Renal cortical epithelial cell (primary cell): ENCODE results near the gene PRKAR1B. TPM values are rescaled to one million over a fixed set of nuclear protein-coding genes. Genes with fewer than 3 reads are reported as not detected.

Experiments used
- DNase-seq: peaks from one replicate; pipeline ENCODE4 v3.0.0-alpha.2; 2011; ENCODE audit warnings: low read depth
- total RNA-seq: library from RNA; depleted of rRNA; stranded (reverse); fragments of >200 nt; gene quantifications from 2 replicates; pipeline ENCODE4 v1.2.3, GENCODE V29; 2014

Gene PRKAR1B
- total RNA-seq, 1 donor from 2014 or later, result 35.7 TPM

- DNase-seq, result peak; percentile 50
Observed at GRCh38 chr7:522071-522950, 204.8 kb downstream of the PRKAR1B start.

DNA sequence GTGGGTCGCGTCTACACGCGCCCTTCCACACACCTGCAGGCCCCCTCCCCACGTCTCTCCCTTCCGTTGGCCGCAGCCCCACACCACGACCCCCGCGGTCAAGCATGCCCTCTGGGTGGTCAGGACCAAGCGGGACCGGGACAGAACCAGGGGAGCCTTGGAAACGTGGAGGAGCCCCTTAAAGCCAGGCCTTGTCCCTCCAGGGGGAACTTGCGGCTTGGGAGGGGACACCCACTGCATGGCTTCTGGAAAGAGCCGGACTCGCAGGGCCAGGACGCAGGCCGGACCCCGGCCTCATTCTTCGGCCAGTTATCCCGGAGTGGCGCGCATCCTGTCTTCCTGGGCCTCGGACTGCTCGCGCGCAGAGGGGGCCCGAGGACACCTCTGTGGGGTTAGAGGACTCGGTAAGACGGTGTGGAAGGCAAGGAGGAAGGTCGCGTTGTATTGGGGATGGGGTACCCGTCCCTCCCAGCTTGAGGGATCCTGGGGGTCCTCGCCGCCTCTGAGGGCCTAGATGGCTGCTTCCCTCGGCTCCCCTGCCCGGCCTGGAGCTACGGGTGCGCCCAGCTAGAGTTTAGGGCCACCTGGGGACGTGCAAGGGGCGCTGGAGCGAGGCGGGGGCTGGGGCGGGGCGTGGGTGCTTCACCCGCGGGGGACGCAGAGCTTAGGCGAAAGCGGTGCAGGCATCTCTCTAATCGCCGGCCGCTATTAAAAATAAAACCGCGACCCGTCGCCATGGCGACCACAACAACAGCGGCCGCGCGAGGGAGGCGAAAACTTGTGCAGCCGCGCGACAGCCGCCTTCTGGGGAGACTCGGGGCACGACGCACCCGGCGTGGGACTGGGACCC is 205.6 kb downstream of the PRKAR1B start:
- no peak for DNase-seq

DNA sequence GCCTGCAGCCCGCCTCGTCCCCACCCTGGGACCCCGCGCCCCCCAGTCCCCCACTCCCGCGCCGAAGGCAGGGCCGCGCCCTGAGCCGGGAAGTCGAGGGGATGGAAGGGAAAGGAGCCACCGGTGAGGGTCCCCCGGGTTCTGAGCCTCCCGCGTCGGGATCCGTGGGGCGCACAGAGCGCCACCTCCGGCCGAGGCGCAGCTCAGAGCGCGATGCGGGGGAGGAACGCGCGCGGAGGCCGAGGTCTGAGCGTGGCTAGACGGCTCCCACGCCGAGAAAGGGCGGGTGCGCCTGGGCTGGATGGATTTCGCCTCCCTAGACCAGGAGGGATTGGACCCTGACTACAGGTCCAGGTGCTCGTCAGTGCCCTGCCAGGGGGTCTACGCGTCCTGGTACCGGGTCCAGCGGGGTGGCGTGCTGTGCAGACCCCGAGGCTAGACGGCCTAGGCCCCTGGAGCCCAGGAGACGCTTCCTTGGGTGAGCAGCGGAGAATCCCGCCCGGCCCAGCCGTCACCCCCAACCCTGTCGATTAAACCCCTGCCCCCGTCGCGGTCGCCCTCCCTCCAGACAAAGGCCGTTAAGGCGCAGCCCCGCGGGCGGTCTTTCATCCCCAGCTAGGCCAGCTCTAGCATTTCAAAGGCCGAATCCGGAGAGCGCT is 206.4 kb downstream of the PRKAR1B start:
- no peak for DNase-seq

GRCh38 chr7:519484-520390 is 207.3 kb downstream of the PRKAR1B start, which contains the start of gene PDGFA:
PDGFA (minus strand) TSS chr7:519846; CDS start chr7:519001, 845 bp downstream.
- DNase-seq, result no peak

GRCh38 chr7:518630-519483 is 208.2 kb downstream of the PRKAR1B start:
- peak; percentile 36 for DNase-seq

DNA sequence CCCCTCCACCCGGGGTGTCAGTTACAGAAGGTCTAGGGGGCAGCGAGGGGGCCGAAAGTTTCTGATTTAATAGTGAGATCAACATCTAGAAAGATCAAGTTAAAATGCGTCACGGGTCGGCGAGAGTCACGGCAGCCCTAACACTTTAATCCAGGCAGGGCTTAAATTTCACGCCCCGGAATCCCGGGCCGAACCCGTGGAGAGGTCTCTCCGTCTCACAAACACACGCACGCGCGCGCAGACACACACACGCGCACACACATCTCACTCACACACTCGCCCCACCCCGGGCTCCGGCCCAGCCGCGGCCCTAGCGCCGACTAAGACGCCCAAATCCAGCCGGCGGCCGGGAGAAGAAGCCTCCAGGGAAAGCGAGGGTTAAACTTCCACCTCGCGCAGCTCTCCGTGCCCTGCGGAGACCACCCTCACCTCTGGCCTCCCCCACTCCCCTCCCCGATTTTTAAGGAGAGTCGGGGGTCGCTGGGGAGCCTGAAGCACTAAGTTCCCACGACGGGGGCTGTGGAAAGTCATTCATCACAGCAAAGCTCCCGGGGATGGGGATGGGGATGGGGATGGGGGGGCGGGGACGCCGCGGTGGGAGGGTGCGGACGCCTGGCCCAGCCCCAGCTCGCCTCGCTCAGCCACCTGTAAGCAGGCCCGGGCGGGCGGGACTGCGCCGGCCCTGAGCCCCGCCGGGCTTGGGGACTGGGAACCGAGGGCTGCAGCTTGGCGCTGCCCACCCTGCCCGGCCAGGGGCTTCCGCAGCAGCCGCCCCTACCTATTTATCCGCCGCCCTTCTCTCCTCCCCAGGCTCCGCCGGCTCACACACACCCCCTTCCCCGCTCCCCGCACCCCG is 209.1 kb downstream of the PRKAR1B start:
- DNase-seq, result no peak

GRCh38 chr7:516606-517456 is 210.2 kb downstream of the PRKAR1B start:
- DNase-seq, result peak; percentile 36

DNA sequence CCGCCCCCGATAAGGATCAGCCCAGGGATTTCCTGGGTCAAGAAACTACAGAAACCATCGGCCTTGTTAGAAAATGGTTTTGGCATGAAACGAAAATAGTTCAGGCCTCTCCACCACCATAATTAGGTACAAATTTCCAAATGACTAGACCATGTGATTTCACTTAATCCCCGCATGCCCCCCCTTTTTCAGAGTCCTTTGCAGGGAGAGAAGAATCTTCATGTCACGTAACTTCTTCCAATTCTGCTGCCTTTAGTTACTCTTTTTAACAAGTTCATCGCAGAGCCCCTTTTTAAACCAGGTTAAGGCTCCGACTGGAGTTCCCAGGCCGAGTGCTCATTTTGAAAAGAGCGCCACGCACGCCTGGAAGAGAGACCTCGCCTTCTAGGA is 210.9 kb downstream of the PRKAR1B start:
- DNase-seq, result no peak

DNA sequence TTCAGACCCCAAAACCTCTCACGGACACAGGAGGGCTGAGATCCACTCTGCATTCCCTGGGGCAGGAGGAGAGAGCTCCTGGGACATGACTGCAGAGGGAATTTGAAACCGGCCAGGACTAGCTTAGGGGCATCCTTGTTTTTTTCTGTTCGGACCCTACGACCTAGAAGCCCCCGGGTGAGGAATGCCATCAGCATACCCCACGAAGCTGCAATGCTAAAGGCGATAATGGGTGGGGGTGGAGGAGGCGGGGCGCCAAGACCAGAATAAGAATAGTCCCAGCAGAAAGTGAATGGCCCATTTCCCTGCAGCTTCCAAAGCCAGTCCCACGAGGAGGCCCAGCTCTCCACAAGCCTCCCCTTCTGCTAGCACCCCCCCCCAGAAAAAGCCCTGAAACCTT is 211.5 kb downstream of the PRKAR1B start:
- DNase-seq, result no peak

DNA sequence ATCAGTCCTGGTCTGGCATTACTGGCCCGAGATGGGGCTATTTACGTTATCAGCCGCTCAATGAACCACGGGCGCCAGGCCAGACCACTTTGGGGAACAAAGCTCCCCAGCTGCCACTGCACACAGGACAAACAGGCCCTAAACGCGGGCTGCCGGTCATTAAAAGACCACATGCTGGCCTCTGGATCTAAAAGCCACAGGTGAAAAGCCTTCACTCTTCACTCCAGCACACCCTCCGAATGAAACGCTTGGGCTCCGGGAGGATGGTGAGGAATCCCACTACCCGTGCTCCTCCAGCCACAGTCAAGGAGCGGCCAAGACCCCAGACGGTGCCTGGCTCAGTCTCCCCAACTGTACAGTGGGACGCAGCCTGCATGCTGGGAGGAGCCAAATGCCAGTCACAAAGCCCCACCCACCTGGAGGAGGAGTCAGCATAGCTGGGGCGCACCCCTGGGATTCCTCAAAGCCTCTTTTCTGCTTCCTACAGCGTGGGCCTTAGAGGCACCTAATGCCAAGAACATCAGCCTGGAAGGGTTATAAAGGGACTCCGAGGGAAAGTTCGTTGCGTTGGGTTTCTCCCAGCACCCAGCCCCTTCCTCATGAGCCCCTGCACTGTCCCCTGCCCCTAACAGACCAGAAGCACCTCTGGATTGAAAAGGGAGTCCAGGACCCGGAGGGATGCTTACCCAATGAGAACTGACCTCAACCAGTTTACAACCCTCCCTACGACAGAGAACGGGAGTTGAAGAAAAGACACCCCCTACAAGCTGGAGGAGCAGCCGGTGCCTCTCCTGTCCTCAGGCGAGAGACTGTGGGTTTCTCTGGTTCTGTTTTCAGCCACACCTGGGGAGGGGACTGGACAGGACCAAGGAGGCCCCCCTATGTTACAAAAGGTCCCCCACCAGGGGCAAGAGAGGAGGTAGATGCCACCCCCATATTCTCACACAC is 212.2 kb downstream of the PRKAR1B start:
- no peak for DNase-seq

GRCh38 chr7:514242-514641 is 212.8 kb downstream of the PRKAR1B start:
- DNase-seq, result no peak

DNA sequence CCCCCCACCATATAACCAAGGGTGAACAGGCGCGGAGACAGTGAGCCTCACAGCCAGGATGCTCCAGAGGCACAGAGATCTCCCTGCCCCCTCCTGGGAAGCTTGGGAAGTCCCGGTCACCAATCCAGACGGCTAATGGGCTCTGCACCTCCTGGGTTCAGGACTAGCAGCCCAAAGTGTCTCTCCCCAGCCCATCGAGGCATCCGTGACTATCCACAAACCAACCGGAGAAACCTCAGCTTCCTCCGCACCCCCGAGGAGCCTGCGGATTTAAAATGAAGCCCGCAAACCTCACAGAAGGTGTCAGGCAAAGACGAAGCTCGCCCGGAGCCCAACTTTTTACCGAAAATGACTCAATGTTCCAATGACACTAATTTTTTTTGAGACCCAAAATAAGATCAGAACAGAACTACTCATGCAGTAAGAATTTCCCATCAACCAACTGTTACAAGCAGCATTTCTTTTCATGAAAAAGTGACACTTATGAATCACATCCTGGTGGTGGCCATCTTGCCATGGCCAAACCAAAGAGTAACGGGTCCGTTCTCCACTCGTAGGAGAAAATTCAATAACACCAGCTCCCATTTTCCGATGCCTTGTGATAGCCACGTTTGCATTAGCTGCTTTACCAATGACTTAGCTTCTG is 213.4 kb downstream of the PRKAR1B start:
- no peak for DNase-seq

GRCh38 chr7:512541-513311 is 214.4 kb downstream of the PRKAR1B start:
- DNase-seq, result no peak

DNA sequence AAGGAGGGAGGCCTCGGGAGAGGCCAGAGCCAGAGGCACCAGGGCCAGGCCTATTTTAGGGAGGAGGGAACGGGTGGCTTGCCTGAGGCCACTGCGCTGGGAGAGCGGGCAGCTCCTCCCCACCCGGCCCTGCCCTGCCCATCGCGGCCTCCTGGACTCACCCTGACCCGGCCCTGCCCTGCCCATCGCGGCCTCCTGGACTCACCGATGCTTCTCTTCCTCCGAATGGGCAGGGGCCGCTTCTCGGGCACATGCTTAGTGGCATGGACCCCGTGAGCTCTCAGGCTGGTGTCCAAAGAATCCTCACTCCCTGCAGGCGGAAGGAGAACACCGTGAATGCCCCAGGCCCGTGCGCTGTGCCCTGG is 215.0 kb downstream of the PRKAR1B start:
- DNase-seq, result no peak

GRCh38 chr7:511476-512145 is 215.5 kb downstream of the PRKAR1B start:
- no peak for DNase-seq
